H1 (cell line): ENCODE results near the gene RAB32. TPM values are rescaled to one million over a fixed set of nuclear protein-coding genes. Genes with fewer than 3 reads are reported as not detected.

Experiments
- BACH1 ChIP-seq: IDR thresholded peaks from 2 replicates; pipeline ENCODE4 v1.6.1; 2012; ENCODE audit warnings: low read length, improper control_type of control experiment
- E2F6 ChIP-seq: IDR thresholded peaks from 2 replicates; pipeline ENCODE4 v1.6.1; 2012; ENCODE audit warnings: inconsistent platforms
- GABPA ChIP-seq: IDR thresholded peaks from 2 replicates; pipeline ENCODE4 v1.6.1; 2011; ENCODE audit warnings: mild to moderate bottlenecking, low read length, moderate library complexity, borderline replicate concordance; ENCODE audit not compliant: insufficient read depth
- GTF2F1 ChIP-seq: IDR thresholded peaks from 2 replicates; pipeline ENCODE4 v1.6.1; 2012; ENCODE audit warnings: low read depth, low read length, improper control_type of control experiment, borderline replicate concordance
- HDAC6 ChIP-seq: IDR thresholded peaks from one replicate; pipeline ENCODE4 v1.7.1; 2012; ENCODE audit warnings: low read depth, mild to moderate bottlenecking, inconsistent platforms, low read length, moderate library complexity
- MAX ChIP-seq: IDR thresholded peaks from 2 replicates; pipeline ENCODE4 v1.6.1; 2012; ENCODE audit warnings: inconsistent platforms
- POU5F1 ChIP-seq: IDR thresholded peaks from 2 replicates; pipeline ENCODE4 v1.6.1; 2011; ENCODE audit warnings: low read depth, mild to moderate bottlenecking, low read length, moderate library complexity
- SIN3A ChIP-seq, 2 experiments: IDR thresholded peaks in 1 of 2; conservative IDR thresholded peaks in 1 of 2; 2 replicates each; pipeline ENCODE4 v1.6.1; 2011 to 2012; ENCODE audit warnings: low read length in 2 of 2, improper control_type of control experiment in 1 of 2, low read depth in 1 of 2, mild to moderate bottlenecking in 1 of 2
- SIRT6 ChIP-seq: IDR thresholded peaks from one replicate; pipeline ENCODE4 v1.7.1; 2012; ENCODE audit warnings: low read length, inconsistent platforms
- TCF12 ChIP-seq: IDR thresholded peaks from 2 replicates; pipeline ENCODE4 v1.6.1; 2011; ENCODE audit warnings: low read depth, mild to moderate bottlenecking, low read length
- TEAD4 ChIP-seq: IDR thresholded peaks from 2 replicates; pipeline ENCODE4 v1.6.1; 2012; ENCODE audit warnings: low read depth, low read length, inconsistent platforms, mixed read lengths
- polyA plus RNA-seq, 7 experiments: library from polyadenylated mRNA; depleted of rRNA in 3 of 7; stranded (reverse) in 5 of 7; unstranded in 2 of 7; fragments of >200 nt in 5 of 7; fragments of 200-250 nt in 2 of 7; gene quantifications; 1 replicate in 5 of 7; 2 replicates in 1 of 7; 4 replicates in 1 of 7; pipeline versions ENCODE4 v1.2.1 to v1.2.3, GENCODE V29; 2011 to 2013; ENCODE audit warnings: missing spikeins in 2 of 7, mixed read lengths in 2 of 7
- total RNA-seq: library from RNA; stranded (reverse); fragmentation: NEBNext Ultra II Directional; extraction: Animal tissue kit (Norgen Biotek cat#: 25700); gene quantifications from 2 replicates; pipeline ENCODE4 v1.2.1, GENCODE V29; 2021
- TF ChIP-seq, protein P1 (sequence below): fragments of 300-600 bp; sonication (generic); IDR thresholded peaks from 2 replicates; pipeline ENCODE4 v1.7.1; 2012; ENCODE audit warnings: low read length, moderate library complexity, mild to moderate bottlenecking, inconsistent platforms; ENCODE audit not compliant: insufficient replicate concordance

RAB32 gene
- total and polyA plus RNA-seq, 2 of the 8 experiments (the other 6 are each of a cell fraction or from before 2014, with no cell fraction given): 3.9 to 6.3 TPM

- TF ChIP-seq, protein P1, sequence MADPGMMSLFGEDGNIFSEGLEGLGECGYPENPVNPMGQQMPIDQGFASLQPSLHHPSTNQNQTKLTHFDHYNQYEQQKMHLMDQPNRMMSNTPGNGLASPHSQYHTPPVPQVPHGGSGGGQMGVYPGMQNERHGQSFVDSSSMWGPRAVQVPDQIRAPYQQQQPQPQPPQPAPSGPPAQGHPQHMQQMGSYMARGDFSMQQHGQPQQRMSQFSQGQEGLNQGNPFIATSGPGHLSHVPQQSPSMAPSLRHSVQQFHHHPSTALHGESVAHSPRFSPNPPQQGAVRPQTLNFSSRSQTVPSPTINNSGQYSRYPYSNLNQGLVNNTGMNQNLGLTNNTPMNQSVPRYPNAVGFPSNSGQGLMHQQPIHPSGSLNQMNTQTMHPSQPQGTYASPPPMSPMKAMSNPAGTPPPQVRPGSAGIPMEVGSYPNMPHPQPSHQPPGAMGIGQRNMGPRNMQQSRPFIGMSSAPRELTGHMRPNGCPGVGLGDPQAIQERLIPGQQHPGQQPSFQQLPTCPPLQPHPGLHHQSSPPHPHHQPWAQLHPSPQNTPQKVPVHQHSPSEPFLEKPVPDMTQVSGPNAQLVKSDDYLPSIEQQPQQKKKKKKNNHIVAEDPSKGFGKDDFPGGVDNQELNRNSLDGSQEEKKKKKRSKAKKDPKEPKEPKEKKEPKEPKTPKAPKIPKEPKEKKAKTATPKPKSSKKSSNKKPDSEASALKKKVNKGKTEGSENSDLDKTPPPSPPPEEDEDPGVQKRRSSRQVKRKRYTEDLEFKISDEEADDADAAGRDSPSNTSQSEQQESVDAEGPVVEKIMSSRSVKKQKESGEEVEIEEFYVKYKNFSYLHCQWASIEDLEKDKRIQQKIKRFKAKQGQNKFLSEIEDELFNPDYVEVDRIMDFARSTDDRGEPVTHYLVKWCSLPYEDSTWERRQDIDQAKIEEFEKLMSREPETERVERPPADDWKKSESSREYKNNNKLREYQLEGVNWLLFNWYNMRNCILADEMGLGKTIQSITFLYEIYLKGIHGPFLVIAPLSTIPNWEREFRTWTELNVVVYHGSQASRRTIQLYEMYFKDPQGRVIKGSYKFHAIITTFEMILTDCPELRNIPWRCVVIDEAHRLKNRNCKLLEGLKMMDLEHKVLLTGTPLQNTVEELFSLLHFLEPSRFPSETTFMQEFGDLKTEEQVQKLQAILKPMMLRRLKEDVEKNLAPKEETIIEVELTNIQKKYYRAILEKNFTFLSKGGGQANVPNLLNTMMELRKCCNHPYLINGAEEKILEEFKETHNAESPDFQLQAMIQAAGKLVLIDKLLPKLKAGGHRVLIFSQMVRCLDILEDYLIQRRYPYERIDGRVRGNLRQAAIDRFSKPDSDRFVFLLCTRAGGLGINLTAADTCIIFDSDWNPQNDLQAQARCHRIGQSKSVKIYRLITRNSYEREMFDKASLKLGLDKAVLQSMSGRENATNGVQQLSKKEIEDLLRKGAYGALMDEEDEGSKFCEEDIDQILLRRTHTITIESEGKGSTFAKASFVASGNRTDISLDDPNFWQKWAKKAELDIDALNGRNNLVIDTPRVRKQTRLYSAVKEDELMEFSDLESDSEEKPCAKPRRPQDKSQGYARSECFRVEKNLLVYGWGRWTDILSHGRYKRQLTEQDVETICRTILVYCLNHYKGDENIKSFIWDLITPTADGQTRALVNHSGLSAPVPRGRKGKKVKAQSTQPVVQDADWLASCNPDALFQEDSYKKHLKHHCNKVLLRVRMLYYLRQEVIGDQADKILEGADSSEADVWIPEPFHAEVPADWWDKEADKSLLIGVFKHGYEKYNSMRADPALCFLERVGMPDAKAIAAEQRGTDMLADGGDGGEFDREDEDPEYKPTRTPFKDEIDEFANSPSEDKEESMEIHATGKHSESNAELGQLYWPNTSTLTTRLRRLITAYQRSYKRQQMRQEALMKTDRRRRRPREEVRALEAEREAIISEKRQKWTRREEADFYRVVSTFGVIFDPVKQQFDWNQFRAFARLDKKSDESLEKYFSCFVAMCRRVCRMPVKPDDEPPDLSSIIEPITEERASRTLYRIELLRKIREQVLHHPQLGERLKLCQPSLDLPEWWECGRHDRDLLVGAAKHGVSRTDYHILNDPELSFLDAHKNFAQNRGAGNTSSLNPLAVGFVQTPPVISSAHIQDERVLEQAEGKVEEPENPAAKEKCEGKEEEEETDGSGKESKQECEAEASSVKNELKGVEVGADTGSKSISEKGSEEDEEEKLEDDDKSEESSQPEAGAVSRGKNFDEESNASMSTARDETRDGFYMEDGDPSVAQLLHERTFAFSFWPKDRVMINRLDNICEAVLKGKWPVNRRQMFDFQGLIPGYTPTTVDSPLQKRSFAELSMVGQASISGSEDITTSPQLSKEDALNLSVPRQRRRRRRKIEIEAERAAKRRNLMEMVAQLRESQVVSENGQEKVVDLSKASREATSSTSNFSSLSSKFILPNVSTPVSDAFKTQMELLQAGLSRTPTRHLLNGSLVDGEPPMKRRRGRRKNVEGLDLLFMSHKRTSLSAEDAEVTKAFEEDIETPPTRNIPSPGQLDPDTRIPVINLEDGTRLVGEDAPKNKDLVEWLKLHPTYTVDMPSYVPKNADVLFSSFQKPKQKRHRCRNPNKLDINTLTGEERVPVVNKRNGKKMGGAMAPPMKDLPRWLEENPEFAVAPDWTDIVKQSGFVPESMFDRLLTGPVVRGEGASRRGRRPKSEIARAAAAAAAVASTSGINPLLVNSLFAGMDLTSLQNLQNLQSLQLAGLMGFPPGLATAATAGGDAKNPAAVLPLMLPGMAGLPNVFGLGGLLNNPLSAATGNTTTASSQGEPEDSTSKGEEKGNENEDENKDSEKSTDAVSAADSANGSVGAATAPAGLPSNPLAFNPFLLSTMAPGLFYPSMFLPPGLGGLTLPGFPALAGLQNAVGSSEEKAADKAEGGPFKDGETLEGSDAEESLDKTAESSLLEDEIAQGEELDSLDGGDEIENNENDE: no peak
- no peak for TF ChIP-seq SIRT6
- no peak for TF ChIP-seq GABPA
- no peak for TF ChIP-seq BACH1
- TF ChIP-seq TCF12: no peak
- no peak for TF ChIP-seq SIN3A (conservative IDR thresholded peaks at IDR 0.05 in 1 of 2, IDR thresholded peaks at IDR 0.05 in 1 of 2; ENCODE audit: low read depth in 1 of 2, low read length in 2 of 2)
- TF ChIP-seq TEAD4: no peak
- no peak for TF ChIP-seq HDAC6
- no peak for TF ChIP-seq MAX
- no peak for TF ChIP-seq POU5F1
- TF ChIP-seq GTF2F1: no peak
- TF ChIP-seq E2F6: no peak
Measured at GRCh38 chr6:146587459-146587858, 43.8 kb downstream of the RAB32 start (continued).
